ENCODE results near the gene PDE4D.

DNA sequence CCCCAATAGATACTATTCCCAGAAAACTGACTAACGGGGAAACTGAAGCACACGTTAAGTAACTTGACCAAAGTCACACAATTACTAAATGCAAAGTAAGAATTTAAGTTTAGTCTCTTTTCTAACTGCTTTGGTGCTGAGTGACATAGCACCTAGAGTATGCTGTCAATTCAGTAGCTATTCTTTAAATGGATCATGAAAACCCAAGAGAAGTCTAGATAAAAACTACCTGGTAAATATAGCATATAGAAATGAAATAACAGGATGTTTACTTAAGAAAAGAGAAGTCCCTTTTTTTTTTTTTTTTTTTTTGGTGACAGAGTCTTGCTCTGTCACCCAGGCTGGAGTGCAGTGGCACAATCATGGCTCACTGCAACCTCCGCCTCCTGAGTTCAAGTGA lies 129.2 kb downstream of the PDE4D start:
- TF ChIP-seq HMGXB4 (CRISPR knock-in tag; IDR thresholded peaks at IDR 0.05): no peak
- TF ChIP-seq, protein P1, sequence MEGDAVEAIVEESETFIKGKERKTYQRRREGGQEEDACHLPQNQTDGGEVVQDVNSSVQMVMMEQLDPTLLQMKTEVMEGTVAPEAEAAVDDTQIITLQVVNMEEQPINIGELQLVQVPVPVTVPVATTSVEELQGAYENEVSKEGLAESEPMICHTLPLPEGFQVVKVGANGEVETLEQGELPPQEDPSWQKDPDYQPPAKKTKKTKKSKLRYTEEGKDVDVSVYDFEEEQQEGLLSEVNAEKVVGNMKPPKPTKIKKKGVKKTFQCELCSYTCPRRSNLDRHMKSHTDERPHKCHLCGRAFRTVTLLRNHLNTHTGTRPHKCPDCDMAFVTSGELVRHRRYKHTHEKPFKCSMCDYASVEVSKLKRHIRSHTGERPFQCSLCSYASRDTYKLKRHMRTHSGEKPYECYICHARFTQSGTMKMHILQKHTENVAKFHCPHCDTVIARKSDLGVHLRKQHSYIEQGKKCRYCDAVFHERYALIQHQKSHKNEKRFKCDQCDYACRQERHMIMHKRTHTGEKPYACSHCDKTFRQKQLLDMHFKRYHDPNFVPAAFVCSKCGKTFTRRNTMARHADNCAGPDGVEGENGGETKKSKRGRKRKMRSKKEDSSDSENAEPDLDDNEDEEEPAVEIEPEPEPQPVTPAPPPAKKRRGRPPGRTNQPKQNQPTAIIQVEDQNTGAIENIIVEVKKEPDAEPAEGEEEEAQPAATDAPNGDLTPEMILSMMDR (IDR thresholded peaks at IDR 0.05): no peak
- TF ChIP-seq KAT7 (CRISPR knock-in tag; IDR thresholded peaks at IDR 0.05; ENCODE audit: borderline replicate concordance): no peak
- no peak for TF ChIP-seq TCF7 (CRISPR knock-in tag; IDR thresholded peaks at IDR 0.05; ENCODE audit: low read depth)
- TF ChIP-seq ZNF263 (CRISPR knock-in tag; IDR thresholded peaks at IDR 0.05; ENCODE audit: low read depth): no peak
- TF ChIP-seq, protein P2, sequence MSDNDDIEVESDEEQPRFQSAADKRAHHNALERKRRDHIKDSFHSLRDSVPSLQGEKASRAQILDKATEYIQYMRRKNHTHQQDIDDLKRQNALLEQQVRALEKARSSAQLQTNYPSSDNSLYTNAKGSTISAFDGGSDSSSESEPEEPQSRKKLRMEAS (CRISPR knock-in tag; IDR thresholded peaks at IDR 0.05): no peak
- TF ChIP-seq FOXJ3 (CRISPR knock-in tag; IDR thresholded peaks at IDR 0.05; ENCODE audit: borderline replicate concordance): no peak
- TF ChIP-seq, protein P3, sequence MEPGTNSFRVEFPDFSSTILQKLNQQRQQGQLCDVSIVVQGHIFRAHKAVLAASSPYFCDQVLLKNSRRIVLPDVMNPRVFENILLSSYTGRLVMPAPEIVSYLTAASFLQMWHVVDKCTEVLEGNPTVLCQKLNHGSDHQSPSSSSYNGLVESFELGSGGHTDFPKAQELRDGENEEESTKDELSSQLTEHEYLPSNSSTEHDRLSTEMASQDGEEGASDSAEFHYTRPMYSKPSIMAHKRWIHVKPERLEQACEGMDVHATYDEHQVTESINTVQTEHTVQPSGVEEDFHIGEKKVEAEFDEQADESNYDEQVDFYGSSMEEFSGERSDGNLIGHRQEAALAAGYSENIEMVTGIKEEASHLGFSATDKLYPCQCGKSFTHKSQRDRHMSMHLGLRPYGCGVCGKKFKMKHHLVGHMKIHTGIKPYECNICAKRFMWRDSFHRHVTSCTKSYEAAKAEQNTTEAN (CRISPR knock-in tag; IDR thresholded peaks at IDR 0.05): no peak
- TF ChIP-seq IRF1 (CRISPR knock-in tag; IDR thresholded peaks at IDR 0.05): no peak
